ENCODE data around the gene INTS6L. TPM values are rescaled to one million over a fixed set of nuclear protein-coding genes. Genes with fewer than 3 reads are reported as not detected.

Gene INTS6L
- total and polyA plus RNA-seq, 2 experiments from 2014 or later: 8.1 to 12.3 TPM

GRCh38 chrX:135536877-135537276 is 16.4 kb downstream of the INTS6L start:
- H3K27me3 ChIP-seq: no peaks in the 10 kb centered on the region
- H3K4me1 ChIP-seq (ENCODE audit: insufficient read depth): no peaks in the 10 kb centered on the region
- DNase-seq (ENCODE audit: low spot score): no peak
- no peaks in the 10 kb centered on the region for H3K79me2 ChIP-seq
- no peak overlapping the region for H2AFZ ChIP-seq
- TF ChIP-seq EZH2 (IDR thresholded peaks at IDR 0.05; ENCODE audit: borderline replicate concordance) (no peak), EZH2phosphoT487 (IDR thresholded peaks at IDR 0.05; ENCODE audit: low read depth, severe bottlenecking, unreplicated experiment) (no peak), CTCF (IDR thresholded peaks at IDR 0.05; ENCODE audit: poor library complexity) (no peak)
- H4K20me1 ChIP-seq (ENCODE audit: insufficient read depth, poor library complexity, severe bottlenecking): no peaks in the 10 kb centered on the region
- H3K27ac ChIP-seq: no peak overlapping the region
- no peak overlapping the region for H3K4me2 ChIP-seq
- H3K36me3 ChIP-seq (replicated peaks; ENCODE audit: insufficient read depth, low read depth): no peaks in the 10 kb centered on the region
- H3K9me3 ChIP-seq (ENCODE audit: low read depth): no peaks in the 10 kb centered on the region
- H3K4me3 ChIP-seq: no peak overlapping the region
- no peaks in the 10 kb centered on the region for H3K9me2 ChIP-seq (replicated peaks; ENCODE audit: insufficient read depth)

- Histone ChIP-seq H3K79me2 (no peaks in the 10 kb centered on the region), H2AFZ (no peak overlapping the region), H3K27ac (no peak overlapping the region), H3K36me3 (replicated peaks; ENCODE audit: insufficient read depth, low read depth) (no peaks in the 10 kb centered on the region), H3K9me3 (ENCODE audit: low read depth) (no peaks in the 10 kb centered on the region), H3K9me2 (replicated peaks; ENCODE audit: insufficient read depth) (no peaks in the 10 kb centered on the region), H3K27me3 (no peaks in the 10 kb centered on the region), H3K4me1 (ENCODE audit: insufficient read depth) (no peaks in the 10 kb centered on the region), H3K4me3 (no peak overlapping the region), H4K20me1 (ENCODE audit: insufficient read depth, poor library complexity, severe bottlenecking) (no peaks in the 10 kb centered on the region), H3K4me2 (no peak overlapping the region)
- DNase-seq (ENCODE audit: low spot score): no peak
- TF ChIP-seq EZH2 (IDR thresholded peaks at IDR 0.05; ENCODE audit: borderline replicate concordance): no peak
- no peak for TF ChIP-seq EZH2phosphoT487 (IDR thresholded peaks at IDR 0.05; ENCODE audit: low read depth, severe bottlenecking, unreplicated experiment)
- no peak for TF ChIP-seq CTCF (IDR thresholded peaks at IDR 0.05; ENCODE audit: poor library complexity)
- WGBS (ENCODE audit: low lambda C conversion rate, missing lambda C conversion rate): 68% methylated on average over 1 of the region's 1 CpG
Observed at GRCh38 chrX:135541351-135541750, 20.9 kb downstream of the INTS6L start.

GRCh38 chrX:135543172-135543571 is 22.7 kb downstream of the INTS6L start:
- Histone ChIP-seq H3K27me3 (no peaks in the 10 kb centered on the region), H3K36me3 (replicated peaks; ENCODE audit: insufficient read depth, low read depth) (no peaks in the 10 kb centered on the region), H3K9me2 (replicated peaks; ENCODE audit: insufficient read depth) (no peaks in the 10 kb centered on the region), H4K20me1 (ENCODE audit: insufficient read depth, poor library complexity, severe bottlenecking) (no peaks in the 10 kb centered on the region), H3K4me2 (no peak overlapping the region), H2AFZ (no peak overlapping the region), H3K4me3 (no peak overlapping the region), H3K79me2 (no peaks in the 10 kb centered on the region), H3K4me1 (ENCODE audit: insufficient read depth) (no peaks in the 10 kb centered on the region), H3K27ac (no peak overlapping the region), H3K9me3 (ENCODE audit: low read depth) (no peaks in the 10 kb centered on the region)
- no peak for TF ChIP-seq EZH2phosphoT487 (IDR thresholded peaks at IDR 0.05; ENCODE audit: low read depth, severe bottlenecking, unreplicated experiment)
- no peak for TF ChIP-seq EZH2 (IDR thresholded peaks at IDR 0.05; ENCODE audit: borderline replicate concordance)
- no peak for TF ChIP-seq CTCF (IDR thresholded peaks at IDR 0.05; ENCODE audit: poor library complexity)
- WGBS (ENCODE audit: low lambda C conversion rate, missing lambda C conversion rate): 42% methylated on average over 1 of the region's 1 CpG
- no peak for DNase-seq (ENCODE audit: low spot score)

GRCh38 chrX:135543924-135544323 is 23.5 kb downstream of the INTS6L start:
- Histone ChIP-seq H3K9me2 (replicated peaks; ENCODE audit: insufficient read depth) (no peaks in the 10 kb centered on the region), H2AFZ (no peak overlapping the region), H3K36me3 (replicated peaks; ENCODE audit: insufficient read depth, low read depth) (no peaks in the 10 kb centered on the region), H3K4me3 (no peak overlapping the region), H3K4me1 (ENCODE audit: insufficient read depth) (no peaks in the 10 kb centered on the region), H3K9me3 (ENCODE audit: low read depth) (no peaks in the 10 kb centered on the region), H4K20me1 (ENCODE audit: insufficient read depth, poor library complexity, severe bottlenecking) (no peaks in the 10 kb centered on the region), H3K27me3 (no peaks in the 10 kb centered on the region), H3K27ac (no peak overlapping the region), H3K79me2 (no peaks in the 10 kb centered on the region), H3K4me2 (no peak overlapping the region)
- no peak for TF ChIP-seq CTCF (IDR thresholded peaks at IDR 0.05; ENCODE audit: poor library complexity)
- no peak for TF ChIP-seq EZH2 (IDR thresholded peaks at IDR 0.05; ENCODE audit: borderline replicate concordance)
- DNase-seq (ENCODE audit: low spot score): no peak
- WGBS (ENCODE audit: low lambda C conversion rate, missing lambda C conversion rate): 13% methylated on average over 2 of the region's 2 CpGs
